ENCODE measurements around the gene PKIB.
"Not testable (repeated sequence)": the region's sequence is repeated elsewhere in the genome, so short reads cannot be mapped to it uniquely, and the experiment has no call there.

Gene PKIB

GRCh38 chr6:122730334-122730733, 120.1 kb downstream of the PKIB start:
- no peaks in the 10 kb centered on the region for H3K36me3 ChIP-seq (ENCODE audit: insufficient read depth, low read length)
- no peaks in the 10 kb centered on the region for H3K9me3 ChIP-seq (replicated peaks; ENCODE audit: low read length)
- H3K4me3 ChIP-seq (ENCODE audit: low read length), result no peak overlapping the region
- no peaks in the 10 kb centered on the region for H3K27me3 ChIP-seq (ENCODE audit: control insufficient read depth, insufficient read depth, low read length)
- no peak overlapping the region for H3K9ac ChIP-seq (ENCODE audit: low read depth, low read length)
- H3K4me2 ChIP-seq (ENCODE audit: low read length), result no peak overlapping the region
- H3K4me1 ChIP-seq (ENCODE audit: control insufficient read depth, insufficient read depth, low read length), result no peaks in the 10 kb centered on the region

DNA sequence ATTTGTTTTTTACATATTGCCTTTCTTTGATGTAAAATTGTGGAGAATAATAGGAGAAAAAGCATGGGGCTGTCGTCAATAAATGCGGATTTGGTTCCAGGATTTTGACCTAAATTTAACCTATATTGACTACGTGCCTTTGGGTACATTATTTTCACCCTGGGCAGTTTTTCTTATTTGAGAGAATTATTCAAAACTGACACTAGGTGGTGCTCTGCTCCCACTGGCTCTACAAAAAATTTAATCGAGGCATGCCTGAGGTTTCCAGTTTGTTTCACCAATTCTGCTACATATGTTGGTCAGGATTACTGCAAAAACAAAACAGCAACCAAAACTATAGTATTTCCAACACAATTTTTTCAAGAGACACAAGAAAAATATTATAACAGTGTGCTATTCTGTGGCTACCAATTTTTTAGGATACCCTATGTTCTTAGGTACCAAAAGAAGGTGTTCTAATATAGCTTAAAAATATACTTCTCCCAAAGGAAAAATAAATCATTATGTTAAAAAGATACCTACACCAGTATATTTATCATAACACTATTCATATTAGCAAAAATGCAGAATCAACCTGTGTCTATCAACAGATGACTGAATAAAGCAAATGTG, 120.7 kb downstream of the PKIB start:
- no peaks in the 10 kb centered on the region for H3K36me3 ChIP-seq (ENCODE audit: insufficient read depth, low read length)
- H3K9me3 ChIP-seq (replicated peaks; ENCODE audit: low read length), result no peaks in the 10 kb centered on the region
- no peak overlapping the region for H3K9ac ChIP-seq (ENCODE audit: low read depth, low read length)
- H3K4me1 ChIP-seq (ENCODE audit: control insufficient read depth, insufficient read depth, low read length), result no peaks in the 10 kb centered on the region
- H3K27me3 ChIP-seq (ENCODE audit: control insufficient read depth, insufficient read depth, low read length), result no peaks in the 10 kb centered on the region
- H3K4me3 ChIP-seq (ENCODE audit: low read length), result no peak overlapping the region
- H3K4me2 ChIP-seq (ENCODE audit: low read length), result no peak overlapping the region

DNA sequence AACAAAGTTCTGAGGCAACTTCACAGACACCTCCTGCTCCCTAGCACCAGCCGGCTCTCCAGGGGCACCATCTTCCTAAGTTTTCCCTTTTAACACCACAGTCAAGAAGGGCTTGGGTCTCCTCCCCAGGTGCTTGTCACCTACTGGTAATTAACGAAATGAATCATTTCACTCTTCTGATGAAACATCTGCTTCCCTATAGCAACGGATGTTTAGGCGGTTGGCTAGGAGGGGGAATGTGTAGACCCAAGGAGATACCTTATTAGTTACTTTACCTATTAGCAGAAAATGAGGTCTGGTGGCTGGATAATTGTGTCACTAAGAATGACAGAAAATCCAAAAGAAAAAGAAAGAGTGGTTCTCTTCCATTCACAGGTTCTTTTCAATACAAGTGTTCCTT, 123.1 kb downstream of the PKIB start:
- Histone ChIP-seq H3K27me3 (ENCODE audit: control insufficient read depth, insufficient read depth, low read length) (no peaks in the 10 kb centered on the region), H3K4me1 (ENCODE audit: control insufficient read depth, insufficient read depth, low read length) (no peaks in the 10 kb centered on the region), H3K9me3 (replicated peaks; ENCODE audit: low read length) (no peaks in the 10 kb centered on the region), H3K36me3 (ENCODE audit: insufficient read depth, low read length) (no peaks in the 10 kb centered on the region), H3K4me3 (ENCODE audit: low read length) (no peak overlapping the region), H3K9ac (ENCODE audit: low read depth, low read length) (no peak overlapping the region), H3K4me2 (ENCODE audit: low read length) (no peak overlapping the region)

GRCh38 chr6:122734529-122735395, 124.6 kb downstream of the PKIB start:
- H3K9ac ChIP-seq (ENCODE audit: low read depth, low read length), result no peak overlapping the region
- H3K4me3 ChIP-seq (ENCODE audit: low read length), result no peak overlapping the region
- no peaks in the 10 kb centered on the region for H3K27me3 ChIP-seq (ENCODE audit: control insufficient read depth, insufficient read depth, low read length)
- H3K9me3 ChIP-seq (replicated peaks; ENCODE audit: low read length), result no peaks in the 10 kb centered on the region
- H3K4me2 ChIP-seq (ENCODE audit: low read length), result no peak overlapping the region
- no peaks in the 10 kb centered on the region for H3K36me3 ChIP-seq (ENCODE audit: insufficient read depth, low read length)
- H3K4me1 ChIP-seq (ENCODE audit: control insufficient read depth, insufficient read depth, low read length), result no peaks in the 10 kb centered on the region

DNA sequence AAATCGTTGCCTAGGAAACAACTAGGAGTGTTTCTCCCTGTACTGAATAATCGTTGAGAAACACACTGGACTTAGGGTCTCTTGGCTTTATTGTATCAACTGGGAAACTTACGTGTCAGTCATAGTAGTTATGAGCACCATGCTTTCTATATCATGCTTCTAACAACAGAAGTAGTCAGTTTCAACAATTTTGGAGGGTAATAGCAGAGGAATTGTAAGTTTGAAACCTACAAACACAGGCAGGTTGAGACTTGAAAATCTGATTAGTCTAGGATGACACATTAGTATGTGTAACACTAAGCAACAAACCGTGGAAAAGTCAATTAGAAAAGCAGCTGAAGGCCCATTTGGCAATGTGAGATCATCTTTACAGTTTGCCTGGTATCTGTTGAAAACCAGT, 125.4 kb downstream of the PKIB start:
- no peak overlapping the region for H3K9ac ChIP-seq (ENCODE audit: low read depth, low read length)
- no peaks in the 10 kb centered on the region for H3K9me3 ChIP-seq (replicated peaks; ENCODE audit: low read length)
- no peaks in the 10 kb centered on the region for H3K27me3 ChIP-seq (ENCODE audit: control insufficient read depth, insufficient read depth, low read length)
- H3K4me2 ChIP-seq (ENCODE audit: low read length), result no peak overlapping the region
- no peak overlapping the region for H3K4me3 ChIP-seq (ENCODE audit: low read length)
- H3K36me3 ChIP-seq (ENCODE audit: insufficient read depth, low read length), result no peaks in the 10 kb centered on the region
- no peaks in the 10 kb centered on the region for H3K4me1 ChIP-seq (ENCODE audit: control insufficient read depth, insufficient read depth, low read length)

DNA sequence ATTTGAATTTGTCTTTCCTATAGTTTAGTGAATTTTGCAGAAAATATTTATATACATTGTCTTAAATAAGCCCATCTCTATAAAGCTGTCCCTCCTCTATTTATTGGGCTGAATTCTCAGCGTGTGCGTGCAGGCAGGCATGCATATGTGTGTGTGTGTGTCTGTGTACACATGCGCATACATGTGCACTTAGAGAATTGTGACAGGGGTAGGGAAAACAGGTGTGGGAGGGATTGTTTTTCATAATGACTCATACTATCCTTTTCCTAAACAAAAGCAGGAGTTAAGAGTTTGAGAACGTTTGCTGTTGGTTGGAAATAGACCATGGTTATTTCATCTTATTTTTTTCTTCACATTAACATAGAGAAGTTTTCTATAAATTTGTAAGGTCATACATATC, 126.0 kb downstream of the PKIB start:
- no peak overlapping the region for H3K9ac ChIP-seq (ENCODE audit: low read depth, low read length)
- no peaks in the 10 kb centered on the region for H3K9me3 ChIP-seq (replicated peaks; ENCODE audit: low read length)
- H3K36me3 ChIP-seq (ENCODE audit: insufficient read depth, low read length), result no peaks in the 10 kb centered on the region
- H3K4me1 ChIP-seq (ENCODE audit: control insufficient read depth, insufficient read depth, low read length), result no peaks in the 10 kb centered on the region
- no peak overlapping the region for H3K4me3 ChIP-seq (ENCODE audit: low read length)
- no peak overlapping the region for H3K4me2 ChIP-seq (ENCODE audit: low read length)
- no peaks in the 10 kb centered on the region for H3K27me3 ChIP-seq (ENCODE audit: control insufficient read depth, insufficient read depth, low read length)

- Histone ChIP-seq H3K27me3 (ENCODE audit: control insufficient read depth, insufficient read depth, low read length) (no peaks in the 10 kb centered on the region), H3K36me3 (ENCODE audit: insufficient read depth, low read length) (no peaks in the 10 kb centered on the region)
These were observed 126.4 kb downstream of the PKIB start for GRCh38 chr6:122736616-122737015.

GRCh38 chr6:122740091-122740490, 129.9 kb downstream of the PKIB start:
- Histone ChIP-seq H3K9ac (ENCODE audit: low read depth, low read length) (no peak overlapping the region), H3K27me3 (ENCODE audit: control insufficient read depth, insufficient read depth, low read length) (no peaks in the 10 kb centered on the region), H3K4me3 (ENCODE audit: low read length) (no peak overlapping the region), H3K4me2 (ENCODE audit: low read length) (no peak overlapping the region), H3K36me3 (ENCODE audit: insufficient read depth, low read length) (no peaks in the 10 kb centered on the region), H3K4me1 (ENCODE audit: control insufficient read depth, insufficient read depth, low read length) (no peaks in the 10 kb centered on the region), H3K9me3 (replicated peaks; ENCODE audit: low read length) (no peaks in the 10 kb centered on the region)

More at GRCh38 chr6:122736616-122737015, 126.4 kb downstream of the PKIB start:
- no peaks in the 10 kb centered on the region for H3K4me1 ChIP-seq (ENCODE audit: control insufficient read depth, insufficient read depth, low read length)
- H3K4me2 ChIP-seq (ENCODE audit: low read length), result no peak overlapping the region
- no peak overlapping the region for H3K9ac ChIP-seq (ENCODE audit: low read depth, low read length)
- no peak overlapping the region for H3K4me3 ChIP-seq (ENCODE audit: low read length)
- H3K9me3 ChIP-seq (replicated peaks; ENCODE audit: low read length), result no peaks in the 10 kb centered on the region

DNA sequence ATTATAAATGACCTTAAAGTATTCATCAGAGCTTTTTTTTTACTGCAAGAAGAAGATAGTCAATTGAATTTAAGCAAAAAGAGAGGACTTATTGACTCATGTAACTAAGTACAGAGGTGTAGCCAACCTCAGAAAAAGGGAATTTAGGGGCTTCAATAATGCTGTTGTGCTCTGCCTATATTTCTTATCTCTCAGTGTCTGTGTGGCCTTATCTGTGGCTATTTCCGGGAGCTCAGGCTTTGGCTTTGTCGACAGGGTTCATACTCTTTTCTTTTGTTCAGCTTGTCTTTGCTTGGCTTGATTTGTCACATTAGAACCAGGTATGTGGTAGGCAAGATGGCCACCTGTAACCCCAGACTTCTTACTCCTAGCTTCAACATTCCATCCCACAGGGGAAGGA, 130.7 kb downstream of the PKIB start:
- no peaks in the 10 kb centered on the region for H3K4me1 ChIP-seq (ENCODE audit: control insufficient read depth, insufficient read depth, low read length)
- no peaks in the 10 kb centered on the region for H3K27me3 ChIP-seq (ENCODE audit: control insufficient read depth, insufficient read depth, low read length)
- no peak overlapping the region for H3K9ac ChIP-seq (ENCODE audit: low read depth, low read length)
- H3K4me2 ChIP-seq (ENCODE audit: low read length), result no peak overlapping the region
- no peaks in the 10 kb centered on the region for H3K9me3 ChIP-seq (replicated peaks; ENCODE audit: low read length)
- H3K4me3 ChIP-seq (ENCODE audit: low read length), result no peak overlapping the region
- H3K36me3 ChIP-seq (ENCODE audit: insufficient read depth, low read length), result no peaks in the 10 kb centered on the region

DNA sequence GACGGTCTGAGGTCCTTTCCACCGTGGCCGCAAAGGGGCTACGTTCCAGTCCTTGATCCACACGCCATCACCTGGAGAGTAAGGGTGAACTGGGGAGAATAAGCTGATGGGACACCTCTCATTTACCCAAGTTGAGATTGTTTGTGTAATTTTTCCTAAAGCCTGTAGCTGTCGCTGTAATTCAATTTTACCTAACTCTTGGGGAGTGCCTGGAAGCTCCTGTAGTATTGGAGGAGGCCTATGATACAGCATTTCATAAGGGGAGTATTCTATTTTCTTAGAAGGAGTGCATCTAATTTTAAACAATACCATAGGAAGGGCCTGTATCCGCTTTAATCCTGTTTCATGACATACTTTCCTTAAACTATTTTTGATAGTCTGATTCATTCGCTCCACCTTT, 134.0 kb downstream of the PKIB start:
- H3K4me3 ChIP-seq (ENCODE audit: low read length); H3K9me3 ChIP-seq (replicated peaks; ENCODE audit: low read length); H3K27me3 ChIP-seq (ENCODE audit: control insufficient read depth, insufficient read depth, low read length); H3K36me3 ChIP-seq (ENCODE audit: insufficient read depth, low read length); H3K4me1 ChIP-seq (ENCODE audit: control insufficient read depth, insufficient read depth, low read length); H3K9ac ChIP-seq (ENCODE audit: low read depth, low read length); H3K4me2 ChIP-seq (ENCODE audit: low read length): not testable (repeated sequence)

DNA sequence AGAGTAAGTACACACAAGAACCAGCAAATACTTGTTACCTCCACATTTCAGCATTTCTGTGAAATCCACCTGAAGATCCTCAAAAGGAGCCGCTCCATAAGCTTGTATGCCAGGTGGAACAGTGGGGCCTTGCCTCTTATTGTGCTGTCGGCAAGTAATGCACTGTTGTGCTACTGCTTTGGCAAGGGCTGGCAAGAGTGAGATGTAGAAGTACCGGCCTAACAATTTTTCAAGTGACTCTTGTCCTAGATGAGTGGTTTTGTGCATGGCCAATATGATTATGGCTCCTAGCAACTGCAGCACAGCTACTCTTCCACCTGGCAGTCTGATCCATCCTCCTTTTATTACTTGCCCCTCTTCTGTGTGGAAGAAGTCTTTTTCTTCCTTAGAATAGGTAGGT, 134.7 kb downstream of the PKIB start:
- not testable (repeated sequence) for H3K4me2 ChIP-seq (ENCODE audit: low read length); H3K36me3 ChIP-seq (ENCODE audit: insufficient read depth, low read length); H3K9ac ChIP-seq (ENCODE audit: low read depth, low read length); H3K4me3 ChIP-seq (ENCODE audit: low read length); H3K9me3 ChIP-seq (replicated peaks; ENCODE audit: low read length); H3K27me3 ChIP-seq (ENCODE audit: control insufficient read depth, insufficient read depth, low read length); H3K4me1 ChIP-seq (ENCODE audit: control insufficient read depth, insufficient read depth, low read length)

GRCh38 chr6:122746688-122747087, 136.5 kb downstream of the PKIB start:
- Histone ChIP-seq H3K9ac (ENCODE audit: low read depth, low read length) (no peak overlapping the region), H3K27me3 (ENCODE audit: control insufficient read depth, insufficient read depth, low read length) (no peaks in the 10 kb centered on the region), H3K4me1 (ENCODE audit: control insufficient read depth, insufficient read depth, low read length) (no peaks in the 10 kb centered on the region), H3K4me3 (ENCODE audit: low read length) (no peak overlapping the region), H3K4me2 (ENCODE audit: low read length) (no peak overlapping the region), H3K9me3 (replicated peaks; ENCODE audit: low read length) (no peaks in the 10 kb centered on the region), H3K36me3 (ENCODE audit: insufficient read depth, low read length) (no peaks in the 10 kb centered on the region)

Measured in skeletal muscle satellite cell (primary cell).